Right lobe of liver (tissue), 4 donors: Measurements from ENCODE around the gene LMBRD1.

Experiments
- POLR2A ChIP-seq: fragments of 450-650 bp; IDR thresholded peaks from one replicate; pipeline ENCODE4 v1.6.1; 2017; ENCODE audit warnings: antibody characterized with exemption, mild to moderate bottlenecking
- TF ChIP-seq, protein P1 (sequence below), 4 donors: fragments of 200-600 bp in 3 of 4; fragments of 450-650 bp in 1 of 4; IDR thresholded peaks; one replicate each; pipeline versions ENCODE4 v1.5.1 to v1.8.0; 2016 to 2022; ENCODE audit warnings: antibody characterized with exemption in 4 of 4, mild to moderate bottlenecking in 2 of 4
- donor health status: DM: no; HTN: no; CAD: no.
- donor health status: DM: no; HTN: no; CAD: no.
- donor health status: DM: no; HTN: yes; CAD: no.

- TF ChIP-seq, protein P1, sequence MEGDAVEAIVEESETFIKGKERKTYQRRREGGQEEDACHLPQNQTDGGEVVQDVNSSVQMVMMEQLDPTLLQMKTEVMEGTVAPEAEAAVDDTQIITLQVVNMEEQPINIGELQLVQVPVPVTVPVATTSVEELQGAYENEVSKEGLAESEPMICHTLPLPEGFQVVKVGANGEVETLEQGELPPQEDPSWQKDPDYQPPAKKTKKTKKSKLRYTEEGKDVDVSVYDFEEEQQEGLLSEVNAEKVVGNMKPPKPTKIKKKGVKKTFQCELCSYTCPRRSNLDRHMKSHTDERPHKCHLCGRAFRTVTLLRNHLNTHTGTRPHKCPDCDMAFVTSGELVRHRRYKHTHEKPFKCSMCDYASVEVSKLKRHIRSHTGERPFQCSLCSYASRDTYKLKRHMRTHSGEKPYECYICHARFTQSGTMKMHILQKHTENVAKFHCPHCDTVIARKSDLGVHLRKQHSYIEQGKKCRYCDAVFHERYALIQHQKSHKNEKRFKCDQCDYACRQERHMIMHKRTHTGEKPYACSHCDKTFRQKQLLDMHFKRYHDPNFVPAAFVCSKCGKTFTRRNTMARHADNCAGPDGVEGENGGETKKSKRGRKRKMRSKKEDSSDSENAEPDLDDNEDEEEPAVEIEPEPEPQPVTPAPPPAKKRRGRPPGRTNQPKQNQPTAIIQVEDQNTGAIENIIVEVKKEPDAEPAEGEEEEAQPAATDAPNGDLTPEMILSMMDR (IDR thresholded peaks at IDR 0.05), result no peak
- no peak for TF ChIP-seq POLR2A
Observed at GRCh38 chr6:69802995-69803394, 6.2 kb upstream of the LMBRD1 start.
